ENCODE measurements around the gene RGCC.

Gene RGCC

GRCh38 chr13:41456768-41457588 is at the start of gene RGCC:
RGCC (plus strand) TSS chr13:41457550; CDS start chr13:41457708, 158 bp downstream.
- TF ChIP-seq CTCF (IDR thresholded peaks at IDR 0.05; ENCODE audit: low read depth, low read length), result no peak
- peak; percentile 52 to 67 for DNase-seq (ENCODE audit: low read depth in 2 of 2)
- H3K4me3 ChIP-seq (replicated peaks in 1 of 2; ENCODE audit: low read depth in 2 of 2, low read length in 2 of 2), result peak within 1 kb of the TSS; percentile 44 to 72

- no peak for TF ChIP-seq CTCF (IDR thresholded peaks at IDR 0.05; ENCODE audit: low read depth, low read length)
- H3K4me3 ChIP-seq (replicated peaks in 1 of 2; ENCODE audit: low read depth in 2 of 2, low read length in 2 of 2), result no peak overlapping the region
- no peak for DNase-seq (ENCODE audit: low read depth in 2 of 2)
Measured at GRCh38 chr13:41408121-41408520, 49.2 kb upstream of the RGCC start.

GRCh38 chr13:41408746-41409145 is 48.6 kb upstream of the RGCC start:
- no peak for DNase-seq (ENCODE audit: low read depth in 2 of 2)
- TF ChIP-seq CTCF (IDR thresholded peaks at IDR 0.05; ENCODE audit: low read depth, low read length), result no peak
- H3K4me3 ChIP-seq (replicated peaks in 1 of 2; ENCODE audit: low read depth in 2 of 2, low read length in 2 of 2), result no peak overlapping the region

DNA sequence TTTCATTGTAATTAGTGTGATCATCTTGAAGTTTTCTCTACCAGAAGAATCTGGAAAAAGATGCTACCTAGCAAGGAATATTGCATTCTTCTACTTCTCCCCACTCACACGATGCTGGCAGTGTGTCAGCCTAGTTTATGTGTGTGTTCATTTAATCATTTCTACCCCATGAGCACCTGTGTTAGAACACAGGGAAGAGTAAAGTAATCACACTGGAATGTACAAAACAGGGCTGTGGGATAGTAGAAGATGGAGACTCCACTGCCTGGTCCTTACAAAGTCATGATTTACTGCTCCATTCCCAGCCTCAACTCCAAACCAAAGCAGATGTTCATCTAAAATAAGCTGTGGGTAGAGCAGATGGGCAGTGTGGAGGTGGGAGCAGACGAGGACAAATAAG is 47.7 kb upstream of the RGCC start:
- DNase-seq (ENCODE audit: low read depth in 2 of 2), result no peak
- no peak for TF ChIP-seq CTCF (IDR thresholded peaks at IDR 0.05; ENCODE audit: low read depth, low read length)
- no peak overlapping the region for H3K4me3 ChIP-seq (replicated peaks in 1 of 2; ENCODE audit: low read depth in 2 of 2, low read length in 2 of 2)

- no peak overlapping the region for H3K4me3 ChIP-seq (replicated peaks in 1 of 2; ENCODE audit: low read depth in 2 of 2, low read length in 2 of 2)
- no peak for TF ChIP-seq CTCF (IDR thresholded peaks at IDR 0.05; ENCODE audit: low read depth, low read length)
- DNase-seq (ENCODE audit: low read depth in 2 of 2), result no peak
Measured at GRCh38 chr13:41411060-41411459, 46.3 kb upstream of the RGCC start.

GRCh38 chr13:41411522-41411921 is 45.8 kb upstream of the RGCC start:
- peak; percentile 80 to 83 for DNase-seq (ENCODE audit: low read depth in 2 of 2)
- no peak overlapping the region for H3K4me3 ChIP-seq (replicated peaks in 1 of 2; ENCODE audit: low read depth in 2 of 2, low read length in 2 of 2)
- peak; percentile 29 for TF ChIP-seq CTCF (IDR thresholded peaks at IDR 0.05; ENCODE audit: low read depth, low read length)
